Choroid plexus epithelial cell (primary cell): ENCODE results near the gene TMEM175.

ENCODE experiments used
- DNase-seq: peaks from one replicate; pipeline ENCODE4 v3.0.0-alpha.2; 2010; ENCODE audit warnings: low read depth
- H3K4me3 ChIP-seq: 2 replicates; pipeline ENCODE4 v1.5.1; 2011; ENCODE audit warnings: low read depth, mild to moderate bottlenecking, control low read depth, low read length, moderate library complexity
- CTCF ChIP-seq: conservative IDR thresholded peaks from 2 replicates; pipeline ENCODE4 v1.5.1; 2011; ENCODE audit warnings: low read depth, mild to moderate bottlenecking, control low read depth, inconsistent platforms, low read length, moderate library complexity

TMEM175 gene

GRCh38 chr4:1004071-1004418, 71.8 kb downstream of the TMEM175 start:
- no peak for DNase-seq
- no peak overlapping the region for H3K4me3 ChIP-seq
- no peak for TF ChIP-seq CTCF

GRCh38 chr4:1004557-1005485, 72.6 kb downstream of the TMEM175 start:
- no peak overlapping the region for H3K4me3 ChIP-seq
- TF ChIP-seq CTCF = no peak
- DNase-seq = no peak

GRCh38 chr4:1006856-1007255, 74.6 kb downstream of the TMEM175 start:
- no peak for DNase-seq
- H3K4me3 ChIP-seq = no peak overlapping the region
- no peak for TF ChIP-seq CTCF
